ENCODE data around the gene PROC.

The PROC gene

GRCh38 chr2:127378720-127379119, 39.5 kb upstream of the PROC start:
- no peak for TF ChIP-seq CTCF (IDR thresholded peaks at IDR 0.05; ENCODE audit: borderline replicate concordance, control extremely low read depth, extremely low read depth, insufficient read depth, missing control alignments)
- in situ Hi-C loops (cut with MboI; ENCODE audit: low sequenced_read_pairs, unreplicated experiment) = no loop called here
- DNase-seq (ENCODE audit: low spot score) = no peak

DNA sequence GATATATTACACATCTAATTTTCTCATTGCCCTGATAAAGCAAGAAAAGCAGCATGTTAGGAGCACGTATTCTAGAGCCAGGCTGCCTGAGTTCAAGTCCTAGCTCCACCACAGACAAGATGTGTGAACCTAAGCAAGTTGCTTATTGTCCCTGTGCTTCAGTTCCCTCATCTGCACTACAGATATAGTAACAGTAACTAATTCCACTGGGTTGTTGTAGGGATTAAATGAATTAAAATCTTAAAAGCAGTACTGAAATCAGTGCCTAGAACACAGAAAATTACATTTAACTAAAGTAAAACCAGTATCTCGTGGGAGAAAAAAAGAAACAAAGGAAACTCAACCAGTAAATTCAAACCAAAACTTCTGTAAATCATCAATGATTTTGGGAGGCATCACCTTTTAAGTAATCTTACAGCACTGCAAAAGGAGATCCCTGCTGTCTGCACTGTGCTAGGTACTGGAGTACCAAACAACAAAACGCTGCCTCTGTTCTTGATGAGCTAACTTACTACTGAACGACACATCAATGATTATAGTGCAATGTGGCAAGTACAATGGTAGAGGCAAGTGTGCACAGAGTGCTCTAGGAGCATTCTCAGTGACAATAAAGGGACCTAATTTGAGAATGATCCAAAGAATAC, 38.4 kb upstream of the PROC start:
- no peak for TF ChIP-seq CTCF (IDR thresholded peaks at IDR 0.05; ENCODE audit: borderline replicate concordance, control extremely low read depth, extremely low read depth, insufficient read depth, missing control alignments)
- DNase-seq (ENCODE audit: low spot score) = no peak
- in situ Hi-C loops (cut with MboI; ENCODE audit: low sequenced_read_pairs, unreplicated experiment) = no loop called here

DNA sequence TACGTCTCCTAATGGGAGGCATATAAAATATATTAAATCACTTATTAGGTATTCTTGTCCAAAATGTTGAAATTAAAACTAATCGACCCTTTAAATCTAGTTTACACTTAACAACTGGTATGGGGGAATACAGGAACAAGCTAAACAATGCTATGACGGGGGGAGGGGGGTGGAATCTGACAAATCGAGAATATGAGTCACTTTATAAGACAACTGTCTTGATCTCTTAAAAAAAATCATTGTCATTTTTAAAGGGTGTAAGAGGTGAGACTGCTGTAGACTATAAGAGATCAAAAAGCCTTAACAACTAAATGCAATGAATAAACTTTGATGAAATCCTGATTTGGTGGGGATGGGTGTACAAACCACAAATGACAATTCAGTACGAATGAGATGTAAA, 36.5 kb upstream of the PROC start:
- no peak for DNase-seq (ENCODE audit: low spot score)
- no peak for TF ChIP-seq CTCF (IDR thresholded peaks at IDR 0.05; ENCODE audit: borderline replicate concordance, control extremely low read depth, extremely low read depth, insufficient read depth, missing control alignments)
- in situ Hi-C loops (cut with MboI; ENCODE audit: low sequenced_read_pairs, unreplicated experiment) = no loop called here

GRCh38 chr2:127382831-127383230, 35.4 kb upstream of the PROC start:
- in situ Hi-C loops (cut with MboI; ENCODE audit: low sequenced_read_pairs, unreplicated experiment) = no loop called here
- DNase-seq (ENCODE audit: low spot score) = no peak
- TF ChIP-seq CTCF (IDR thresholded peaks at IDR 0.05; ENCODE audit: borderline replicate concordance, control extremely low read depth, extremely low read depth, insufficient read depth, missing control alignments) = no peak

GRCh38 chr2:127384529-127384928, 33.7 kb upstream of the PROC start:
- TF ChIP-seq CTCF (IDR thresholded peaks at IDR 0.05; ENCODE audit: borderline replicate concordance, control extremely low read depth, extremely low read depth, insufficient read depth, missing control alignments) = no peak
- DNase-seq (ENCODE audit: low spot score) = no peak
- in situ Hi-C loops (cut with MboI; ENCODE audit: low sequenced_read_pairs, unreplicated experiment) = no loop called here

GRCh38 chr2:127386246-127386645, 32.0 kb upstream of the PROC start:
- TF ChIP-seq CTCF (IDR thresholded peaks at IDR 0.05; ENCODE audit: borderline replicate concordance, control extremely low read depth, extremely low read depth, insufficient read depth, missing control alignments) = no peak
- DNase-seq (ENCODE audit: low spot score) = no peak
- in situ Hi-C loops (cut with MboI; ENCODE audit: low sequenced_read_pairs, unreplicated experiment) = no loop called here

Data from GM13976 (cell line).